Loucy (cell line): ENCODE measurements around the gene IGDCC3.

Experiments
- H2AFZ ChIP-seq: fragments of 200-600 bp; sonication (generic); 2 replicates; pipeline ENCODE4 v1.6.0; 2016; ENCODE audit warnings: antibody characterized with exemption, mild to moderate bottlenecking, low read length, moderate library complexity
- H3F3A ChIP-seq: fragments of 200-600 bp; 2 replicates; pipeline ENCODE4 v1.6.0; 2016; ENCODE audit warnings: antibody characterized with exemption, low read depth, mild to moderate bottlenecking
- H3K27me3 ChIP-seq: fragments of 200-600 bp; sonication (generic); 2 replicates; pipeline ENCODE4 v1.6.1; 2014; ENCODE audit warnings: low read length, mild to moderate bottlenecking; ENCODE audit not compliant: insufficient read depth, poor library complexity, severe bottlenecking
- H3K36me3 ChIP-seq: fragments of 200-600 bp; sonication (generic); 2 replicates; pipeline ENCODE4 v1.6.1; 2016; ENCODE audit warnings: low read length; ENCODE audit not compliant: insufficient read depth
- H3K4me1 ChIP-seq: fragments of 200-600 bp; sonication (generic); 2 replicates; pipeline ENCODE4 v1.5.1; 2014; ENCODE audit warnings: low read length, mild to moderate bottlenecking; ENCODE audit not compliant: insufficient read depth, poor library complexity, severe bottlenecking
- H3K4me2 ChIP-seq: fragments of 200-600 bp; sonication (generic); 2 replicates; pipeline ENCODE4 v1.6.0; 2014; ENCODE audit warnings: antibody characterized with exemption, low read length, low read depth, mild to moderate bottlenecking; ENCODE audit not compliant: poor library complexity, severe bottlenecking
- H3K4me3 ChIP-seq: fragments of 200-600 bp; sonication (generic); 2 replicates; pipeline ENCODE4 v1.5.1; 2014; ENCODE audit warnings: low read length, mild to moderate bottlenecking, mixed read lengths; ENCODE audit not compliant: poor library complexity, severe bottlenecking
- H3K79me2 ChIP-seq: fragments of 200-600 bp; sonication (generic); 2 replicates; pipeline ENCODE4 v1.6.1; 2014; ENCODE audit warnings: low read length; ENCODE audit not compliant: insufficient read depth
- H3K9ac ChIP-seq: fragments of 200-600 bp; sonication (generic); 2 replicates; pipeline ENCODE4 v1.6.0; 2014; ENCODE audit warnings: mild to moderate bottlenecking, low read depth, low read length, moderate library complexity; ENCODE audit not compliant: poor library complexity, severe bottlenecking
- H3K9me2 ChIP-seq: fragments of 200-600 bp; sonication (generic); replicated peaks from 2 replicates; pipeline ENCODE4 v1.6.1; 2016; ENCODE audit warnings: low read depth, low read length, mixed read lengths
- H3K9me3 ChIP-seq: fragments of 200-600 bp; sonication (generic); 2 replicates; pipeline ENCODE4 v1.6.1; 2014; ENCODE audit warnings: mild to moderate bottlenecking, antibody characterized with exemption, low read length, low read depth; ENCODE audit not compliant: insufficient read depth
- H4K20me1 ChIP-seq: fragments of 200-600 bp; sonication (generic); 2 replicates; pipeline ENCODE4 v1.6.0; 2014; ENCODE audit warnings: antibody characterized with exemption, low read length, mild to moderate bottlenecking; ENCODE audit not compliant: insufficient read depth, poor library complexity, severe bottlenecking
- EZH2phosphoT487 ChIP-seq: fragments of 200-600 bp; IDR thresholded peaks from 2 replicates; pipeline ENCODE4 v1.6.1; 2018; ENCODE audit warnings: antibody characterized with exemption, mild to moderate bottlenecking, moderate library complexity, borderline replicate concordance
- TF ChIP-seq, protein P1 (sequence below): fragments of 200-600 bp; sonication (generic); conservative IDR thresholded peaks from 2 replicates; pipeline ENCODE4 v1.5.1; 2014; ENCODE audit warnings: mild to moderate bottlenecking, antibody characterized with exemption, low read length

IGDCC3 gene

DNA sequence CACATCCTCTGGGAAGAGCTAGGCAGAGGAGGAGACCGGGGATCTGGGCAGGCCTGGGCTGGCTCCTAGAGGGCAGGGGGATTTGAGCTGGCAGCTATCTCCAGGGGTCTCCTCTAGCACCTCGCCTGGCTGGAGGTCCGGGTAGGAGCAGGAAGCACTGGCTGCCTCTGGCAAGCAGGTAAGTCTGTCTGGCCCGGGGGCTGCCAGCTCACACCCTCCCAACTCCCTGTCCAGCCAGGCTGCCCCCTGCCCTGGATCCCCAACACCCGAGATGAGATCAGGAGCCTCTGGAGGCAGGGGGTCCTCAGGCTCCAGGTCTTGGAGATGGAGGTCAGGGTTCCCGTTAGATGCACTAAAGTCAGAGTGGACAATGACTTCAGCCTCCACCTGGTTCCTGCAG is 6.2 kb upstream of the IGDCC3 start:
- H2AFZ ChIP-seq: peak overlapping the region; percentile 97

DNA sequence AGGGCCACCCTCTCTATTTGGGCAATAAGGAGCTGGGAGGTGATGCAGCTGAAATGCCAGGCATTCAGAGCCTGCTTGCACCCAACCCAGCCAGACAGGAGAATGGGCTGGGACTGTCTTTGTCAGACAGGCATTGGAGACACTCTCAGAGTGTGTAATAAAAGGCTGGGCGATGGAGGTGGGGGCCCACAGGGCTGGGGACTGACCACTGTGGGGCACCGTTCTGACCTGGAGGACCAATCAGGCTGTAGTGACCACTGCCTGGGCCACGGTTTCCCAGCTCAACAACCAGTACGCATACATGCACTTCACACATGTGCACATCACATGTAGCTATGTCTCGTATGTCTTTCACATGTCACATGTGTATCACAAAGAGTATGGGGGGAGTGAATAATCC is 5.7 kb upstream of the IGDCC3 start:
- TF ChIP-seq, protein P1, sequence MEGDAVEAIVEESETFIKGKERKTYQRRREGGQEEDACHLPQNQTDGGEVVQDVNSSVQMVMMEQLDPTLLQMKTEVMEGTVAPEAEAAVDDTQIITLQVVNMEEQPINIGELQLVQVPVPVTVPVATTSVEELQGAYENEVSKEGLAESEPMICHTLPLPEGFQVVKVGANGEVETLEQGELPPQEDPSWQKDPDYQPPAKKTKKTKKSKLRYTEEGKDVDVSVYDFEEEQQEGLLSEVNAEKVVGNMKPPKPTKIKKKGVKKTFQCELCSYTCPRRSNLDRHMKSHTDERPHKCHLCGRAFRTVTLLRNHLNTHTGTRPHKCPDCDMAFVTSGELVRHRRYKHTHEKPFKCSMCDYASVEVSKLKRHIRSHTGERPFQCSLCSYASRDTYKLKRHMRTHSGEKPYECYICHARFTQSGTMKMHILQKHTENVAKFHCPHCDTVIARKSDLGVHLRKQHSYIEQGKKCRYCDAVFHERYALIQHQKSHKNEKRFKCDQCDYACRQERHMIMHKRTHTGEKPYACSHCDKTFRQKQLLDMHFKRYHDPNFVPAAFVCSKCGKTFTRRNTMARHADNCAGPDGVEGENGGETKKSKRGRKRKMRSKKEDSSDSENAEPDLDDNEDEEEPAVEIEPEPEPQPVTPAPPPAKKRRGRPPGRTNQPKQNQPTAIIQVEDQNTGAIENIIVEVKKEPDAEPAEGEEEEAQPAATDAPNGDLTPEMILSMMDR: no peak
- TF ChIP-seq EZH2phosphoT487: no peak
- H3K4me1 ChIP-seq: peaks cover 9% of the 10 kb centered on the region
- no peaks in the 10 kb centered on the region for H3K9me2 ChIP-seq
- H3K79me2 ChIP-seq: no peaks in the 10 kb centered on the region
- no peak overlapping the region for H3K9ac ChIP-seq
- no peaks in the 10 kb centered on the region for H3F3A ChIP-seq
- H3K27me3 ChIP-seq: no peaks in the 10 kb centered on the region
- H3K36me3 ChIP-seq: no peaks in the 10 kb centered on the region
- H3K4me2 ChIP-seq: no peak overlapping the region
- H4K20me1 ChIP-seq: no peaks in the 10 kb centered on the region
- H3K4me3 ChIP-seq: no peak overlapping the region
- no peak overlapping the region for H2AFZ ChIP-seq
- H3K9me3 ChIP-seq: no peaks in the 10 kb centered on the region

More for the DNA sequence above, 6.2 kb upstream of the IGDCC3 start:
- H3K9ac ChIP-seq: peak overlapping the region; percentile 79
- no peaks in the 10 kb centered on the region for H3K9me2 ChIP-seq
- no peak for TF ChIP-seq EZH2phosphoT487
- TF ChIP-seq, protein P1: no peak
- no peaks in the 10 kb centered on the region for H3K36me3 ChIP-seq
- no peaks in the 10 kb centered on the region for H3K9me3 ChIP-seq
- no peak overlapping the region for H3K4me3 ChIP-seq
- H3K79me2 ChIP-seq: no peaks in the 10 kb centered on the region
- peak overlapping the region; percentile 98 for H3K4me2 ChIP-seq
- no peaks in the 10 kb centered on the region for H3K27me3 ChIP-seq
- no peaks in the 10 kb centered on the region for H4K20me1 ChIP-seq
- peaks cover 9% of the 10 kb centered on the region for H3K4me1 ChIP-seq
- H3F3A ChIP-seq: no peaks in the 10 kb centered on the region

DNA sequence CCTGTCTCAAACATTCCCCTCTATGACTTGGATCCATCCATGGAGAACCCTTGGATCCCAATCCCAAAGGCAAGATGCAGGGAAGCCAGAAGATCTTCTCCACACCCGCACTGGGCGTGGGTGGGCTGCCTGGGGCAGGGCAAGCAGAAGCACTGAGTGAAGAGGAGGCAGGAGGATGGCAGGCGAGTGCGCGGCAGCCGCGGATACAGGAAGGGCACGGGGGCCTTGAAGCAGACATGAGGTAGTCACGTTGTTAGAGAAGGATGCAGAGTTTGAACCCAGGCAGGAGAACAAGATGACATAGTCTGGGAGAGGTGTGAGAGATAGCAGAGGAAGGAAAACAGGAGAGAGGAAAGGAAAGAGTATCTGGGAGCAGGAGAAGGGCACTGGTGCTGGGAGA is 5.1 kb upstream of the IGDCC3 start:
- no peaks in the 10 kb centered on the region for H3K27me3 ChIP-seq
- H3K9me2 ChIP-seq: no peaks in the 10 kb centered on the region
- H3K36me3 ChIP-seq: no peaks in the 10 kb centered on the region
- H3K9me3 ChIP-seq: no peaks in the 10 kb centered on the region
- no peaks in the 10 kb centered on the region for H4K20me1 ChIP-seq
- no peak overlapping the region for H3K4me3 ChIP-seq
- TF ChIP-seq, protein P1: no peak
- no peak for TF ChIP-seq EZH2phosphoT487
- no peak overlapping the region for H3K9ac ChIP-seq
- no peaks in the 10 kb centered on the region for H3F3A ChIP-seq
- H3K4me1 ChIP-seq: peaks cover 9% of the 10 kb centered on the region
- H3K79me2 ChIP-seq: no peaks in the 10 kb centered on the region
- H3K4me2 ChIP-seq: no peak overlapping the region
- H2AFZ ChIP-seq: no peak overlapping the region
